Endothelial cell of umbilical vein (primary cell): ENCODE results near the gene MACROD2. TPM values are rescaled to one million over a fixed set of nuclear protein-coding genes. Genes with fewer than 3 reads are reported as not detected.

Source experiments
- BruUV-seq: library from RNA; stranded (reverse); fragments of 400-500 nt; replicated peaks from 2 replicates; lab custom pipeline; 2021; lab: Mats Ljungman, UMichigan
- CTCF ChIA-PET: fragments of 300-600, 350-600 bp; sonication (Branson Sonifier 250); formaldehyde crosslinking; loops from one replicate; lab custom pipeline; 2021; ENCODE audit warnings: antibody characterized with exemption, inconsistent platforms; lab: Charles Lee
- POLR2A ChIA-PET: fragments of 300-600, 350-600 bp; sonication (Branson Sonifier 250); formaldehyde crosslinking; loops from one replicate; lab custom pipeline; 2021; ENCODE audit warnings: antibody characterized with exemption, inconsistent platforms; lab: Charles Lee
- DNase-seq: peaks from one replicate; pipeline ENCODE4 v3.0.0-alpha.2; 2011; ENCODE audit warnings: low read depth, low spot score
- FAIRE-seq: peaks from 2 replicates; lab custom pipeline; 2011; peaks lifted over from hg19 to GRCh38; lab: Jason Lieb, UNC
- H2AFZ ChIP-seq: 2 replicates; pipeline ENCODE4 v1.6.0; 2012; ENCODE audit warnings: low read depth, low read length, control low read depth, inconsistent platforms
- H3K27ac ChIP-seq: 2 replicates; pipeline ENCODE4 v1.5.1; 2011; ENCODE audit warnings: low read depth, mild to moderate bottlenecking, control low read depth, low read length, moderate library complexity; ENCODE audit not compliant: insufficient read depth
- H3K27me3 ChIP-seq, 2 experiments: 2 replicates each; pipeline versions ENCODE4 v1.6.0 to v1.6.1; 2011; ENCODE audit warnings: low read length in 2 of 2, mixed read lengths in 1 of 2; ENCODE audit not compliant: control insufficient read depth in 2 of 2, insufficient read depth in 2 of 2
- H3K36me3 ChIP-seq, 2 experiments: 2 replicates in 1 of 2; 3 replicates in 1 of 2; pipeline ENCODE4 v1.5.1; 2011; ENCODE audit warnings: low read length in 2 of 2, mild to moderate bottlenecking in 1 of 2, moderate library complexity in 1 of 2; ENCODE audit not compliant: control insufficient read depth in 2 of 2, insufficient read depth in 2 of 2; ENCODE audit errors: extremely low read depth in 1 of 2
- H3K4me1 ChIP-seq: 3 replicates; pipeline ENCODE4 v1.5.1; 2011; ENCODE audit warnings: mild to moderate bottlenecking, low read length; ENCODE audit not compliant: control insufficient read depth, insufficient read depth; ENCODE audit errors: extremely low read depth
- H3K4me2 ChIP-seq: 2 replicates; pipeline ENCODE4 v1.6.1; 2011; ENCODE audit warnings: low read length, control low read depth, mixed read lengths; ENCODE audit not compliant: insufficient read depth
- H3K4me3 ChIP-seq, 3 experiments: fragments of 200-600 bp in 1 of 3; sonication (generic), shearing (Covaris generic) in 1 of 3; replicated peaks in 1 of 3; 2 replicates each; pipeline ENCODE4 v1.5.1; 2011 to 2016; ENCODE audit warnings: control low read depth in 3 of 3, low read length in 3 of 3, mild to moderate bottlenecking in 2 of 3, inconsistent platforms in 1 of 3, low read depth in 1 of 3, moderate library complexity in 1 of 3; ENCODE audit not compliant: insufficient read depth in 1 of 3
- H3K79me2 ChIP-seq: 2 replicates; pipeline ENCODE4 v1.6.0; 2012; ENCODE audit warnings: low read length, inconsistent platforms; ENCODE audit not compliant: control insufficient read depth, insufficient read depth
- H3K9ac ChIP-seq: replicated peaks from 2 replicates; pipeline ENCODE3; 2011; ENCODE audit warnings: low read length, control low read depth; ENCODE audit not compliant: insufficient read depth; ENCODE audit errors: extremely low read depth
- H3K9me1 ChIP-seq: replicated peaks from 3 replicates; pipeline ENCODE4 v1.6.0; 2011; ENCODE audit warnings: mild to moderate bottlenecking, low read length; ENCODE audit not compliant: control insufficient read depth, insufficient read depth; ENCODE audit errors: extremely low read depth
- H3K9me3 ChIP-seq: replicated peaks from 2 replicates; pipeline ENCODE4 v1.5.1; 2012; ENCODE audit warnings: low read length, inconsistent platforms; ENCODE audit not compliant: control insufficient read depth, insufficient read depth
- H4K20me1 ChIP-seq: replicated peaks from 2 replicates; pipeline ENCODE3; 2011; ENCODE audit warnings: mild to moderate bottlenecking, low read length; ENCODE audit not compliant: control insufficient read depth, insufficient read depth; ENCODE audit errors: extremely low read depth
- CTCF ChIP-seq, 2 donors: IDR thresholded peaks; 1 replicate in 1 of 2; 2 replicates in 1 of 2; pipeline ENCODE4 v1.5.1; 2011; ENCODE audit warnings: low read length in 2 of 2, mild to moderate bottlenecking in 2 of 2, moderate library complexity in 2 of 2, control low read depth in 1 of 2, inconsistent platforms in 1 of 2, low read depth in 1 of 2; ENCODE audit not compliant: insufficient read depth in 1 of 2; ENCODE audit errors: extremely low read depth in 1 of 2
- EZH2 ChIP-seq: IDR thresholded peaks from 2 replicates; pipeline ENCODE4 v1.6.1; 2012; ENCODE audit warnings: borderline replicate concordance, low read depth, mild to moderate bottlenecking, moderate library complexity, low read length, inconsistent platforms; ENCODE audit not compliant: severe bottlenecking
- FOS ChIP-seq: IDR thresholded peaks from 2 replicates; pipeline ENCODE4 v1.6.1; 2011; ENCODE audit warnings: mild to moderate bottlenecking, low read length, moderate library complexity, borderline replicate concordance; ENCODE audit not compliant: insufficient read depth
- GATA2 ChIP-seq: IDR thresholded peaks from 2 replicates; pipeline ENCODE4 v1.7.0; 2011; ENCODE audit warnings: low read depth, mild to moderate bottlenecking, moderate library complexity, mixed read lengths, low read length; ENCODE audit not compliant: insufficient read length, insufficient read depth
- JUN ChIP-seq: IDR thresholded peaks from 2 replicates; pipeline ENCODE4 v1.6.1; 2011; ENCODE audit warnings: borderline replicate concordance, low read depth; ENCODE audit not compliant: insufficient read length, insufficient read depth
- MAX ChIP-seq: IDR thresholded peaks from 2 replicates; pipeline ENCODE4 v1.6.1; 2011; ENCODE audit not compliant: insufficient read depth, insufficient read length
- MYC ChIP-seq: IDR thresholded peaks from one replicate; pipeline ENCODE4 v1.6.1; 2011; ENCODE audit warnings: mild to moderate bottlenecking, low read depth, low read length
- POLR2A ChIP-seq: IDR thresholded peaks from 2 replicates; pipeline ENCODE4 v1.6.1; 2012; ENCODE audit warnings: low read depth, mild to moderate bottlenecking, control low read depth, low read length
- POLR2AphosphoS5 ChIP-seq: IDR thresholded peaks from 2 replicates; pipeline ENCODE4 v1.6.1; 2012; ENCODE audit warnings: low read depth, mild to moderate bottlenecking, control low read depth, low read length, moderate library complexity; ENCODE audit not compliant: insufficient read depth
- dilution Hi-C: fragments of 300-500 bp; cut with MboI; formaldehyde crosslinking; loops from one replicate; pipeline ENCODE4 v1.15.0; 2019; ENCODE audit warnings: low sequenced_read_pairs; ENCODE audit not compliant: extremely low pct_ligation_motif_present
- intact Hi-C: fragments of 100-400 bp; cut with micrococcal nuclease; formaldehyde crosslinking; loops from one replicate; pipeline ENCODE4 v1.10.0; 2022
- polyA plus RNA-seq, 4 experiments: library from polyadenylated mRNA; depleted of rRNA in 3 of 4; stranded (reverse) in 3 of 4; unstranded in 1 of 4; fragments of >200 nt; gene quantifications; 2 replicates each; pipeline versions ENCODE4 v1.2.1 to v1.2.3, GENCODE V29; 2011 to 2012; ENCODE audit warnings: missing spikeins in 1 of 4
- total RNA-seq: library from RNA; stranded (reverse); gene quantifications from 2 replicates; pipeline ENCODE4 v1.2.3, GENCODE V29; 2021

Gene MACROD2
- total and polyA plus RNA-seq, 2 donors (not counting 3 experiments of a cell fraction or from before 2014, with no cell fraction given): 0.11 to 0.73 TPM

GRCh38 chr20:14142964-14143627, 147.8 kb downstream of the MACROD2 start:
- TF ChIP-seq MYC (no peak), POLR2A (no peak)
- no peaks in the 10 kb centered on the region for H3K79me2 ChIP-seq
- intact Hi-C loops (no loop called here), dilution Hi-C loops (no loop called here)
- H3K9me1 ChIP-seq: no peaks in the 10 kb centered on the region
- no peak overlapping the region for H3K27ac ChIP-seq
- H3K36me3 ChIP-seq: no peaks in the 10 kb centered on the region
- BruUV-seq: no TSS peak
- H3K4me1 ChIP-seq: no peaks in the 10 kb centered on the region
- ChIA-PET POLR2A (no interaction called here), CTCF (no interaction called here)
- no peak overlapping the region for H3K4me3 ChIP-seq
- no peak overlapping the region for H2AFZ ChIP-seq
- no peak for DNase-seq
- H3K9ac ChIP-seq: no peak overlapping the region
- H3K9me3 ChIP-seq: no peaks in the 10 kb centered on the region
- no peaks in the 10 kb centered on the region for H4K20me1 ChIP-seq
- H3K4me2 ChIP-seq: no peak overlapping the region
- FAIRE-seq: no peak
- H3K27me3 ChIP-seq: no peaks in the 10 kb centered on the region

GRCh38 chr20:14148042-14148441, 152.7 kb downstream of the MACROD2 start:
- intact Hi-C loops (no loop called here), dilution Hi-C loops (no loop called here)
- POLR2A ChIA-PET: no interaction called here
- H3K27me3 ChIP-seq: no peaks in the 10 kb centered on the region
- H4K20me1 ChIP-seq: no peaks in the 10 kb centered on the region
- TF ChIP-seq EZH2: no peak
- TF ChIP-seq POLR2AphosphoS5: no peak
- TF ChIP-seq MYC: no peak
- no peak for TF ChIP-seq POLR2A
- no peak for TF ChIP-seq JUN
- no peak for TF ChIP-seq GATA2
- no peak for TF ChIP-seq CTCF (IDR thresholded peaks at IDR 0.05; ENCODE audit: extremely low read depth in 1 of 2, insufficient read depth in 1 of 2, low read depth in 1 of 2, low read length in 2 of 2)
- TF ChIP-seq MAX: no peak
- TF ChIP-seq FOS: no peak
- BruUV-seq: no TSS peak
- no peaks in the 10 kb centered on the region for H3K9me3 ChIP-seq
- H3K79me2 ChIP-seq: no peaks in the 10 kb centered on the region
- no peaks in the 10 kb centered on the region for H3K4me1 ChIP-seq
- H2AFZ ChIP-seq: no peak overlapping the region
- H3K27ac ChIP-seq: no peak overlapping the region
- H3K9ac ChIP-seq: no peak overlapping the region
- no peak for FAIRE-seq
- no peaks in the 10 kb centered on the region for H3K36me3 ChIP-seq
- no peaks in the 10 kb centered on the region for H3K9me1 ChIP-seq
- CTCF ChIA-PET: no interaction called here
- no peak overlapping the region for H3K4me3 ChIP-seq
- no peak for DNase-seq
- H3K4me2 ChIP-seq: no peak overlapping the region
